T-helper 17 cell (primary cell): ENCODE data around the gene FOXI1. TPM values are rescaled to one million over a fixed set of nuclear protein-coding genes. Genes with fewer than 3 reads are reported as not detected.
"Not testable (repeated sequence)": the region's sequence is repeated elsewhere in the genome, so short reads cannot be mapped to it uniquely, and the experiment has no call there.

Experiments used
- ATAC-seq: fragments of 150-1000 bp; cut with Tn5 transposase; 2 replicates; pipeline ENCODE4 v1.10.0; 2021; ENCODE audit warnings: mild to moderate bottlenecking, moderate library complexity
- DNase-seq, 3 donors: peaks; one replicate each; pipeline versions ENCODE4 v3.0.0 to v3.0.0-alpha.2; 2020 to 2021
- H3K9me3 ChIP-seq: one replicate; pipeline ENCODE4 v1.7.0; 2013; ENCODE audit warnings: low read length, mild to moderate bottlenecking; ENCODE audit not compliant: control insufficient read depth, poor library complexity, severe bottlenecking
- H3K27ac Mint-ChIP-seq: one replicate; pipeline ENCODE4 v1.8.0; 2022; ENCODE audit warnings: mild to moderate bottlenecking, moderate library complexity, mixed read lengths
- H3K27me3 Mint-ChIP-seq: one replicate; pipeline ENCODE4 v1.8.0; 2022; ENCODE audit warnings: mixed read lengths
- H3K36me3 Mint-ChIP-seq: one replicate; pipeline ENCODE4 v1.8.0; 2022; ENCODE audit warnings: low read depth, mixed read lengths
- H3K4me1 Mint-ChIP-seq: one replicate; pipeline ENCODE4 v1.8.0; 2022; ENCODE audit warnings: mild to moderate bottlenecking, mixed read lengths
- H3K4me3 Mint-ChIP-seq: one replicate; pipeline ENCODE4 v1.8.0; 2022; ENCODE audit warnings: mild to moderate bottlenecking, moderate library complexity, mixed read lengths
- total RNA-seq, 4 donors: library from RNA in 2 of 4; stranded (reverse) in 2 of 4; gene quantifications; one replicate each; pipeline ENCODE4 v1.2.3 and lab custom pipeline; 2022 to 2026

FOXI1 gene
- total RNA-seq, 2 donors from 2014 or later = 0.18 TPM; not detected in 1

DNA sequence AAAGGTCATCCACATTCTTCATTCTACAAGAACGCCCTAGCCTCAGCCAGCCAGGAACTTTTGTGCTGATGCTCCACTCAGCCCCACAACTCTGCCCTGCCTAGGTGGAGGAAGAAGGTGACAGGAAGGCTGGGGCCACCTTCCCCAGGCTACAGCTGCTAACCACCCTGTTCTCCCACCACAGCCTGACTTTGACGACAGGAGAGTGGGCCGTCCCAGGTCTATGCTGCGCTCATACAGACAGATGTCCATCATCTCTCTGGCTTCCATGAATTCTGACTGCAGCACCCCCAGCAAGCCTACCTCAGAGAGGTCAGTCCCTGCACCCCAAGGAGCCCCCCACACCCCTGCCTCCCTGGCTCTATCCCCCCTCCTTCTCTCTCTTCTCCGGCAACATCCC lies 28.2 kb upstream of the FOXI1 start:
- H3K9me3 ChIP-seq = no peaks in the 10 kb centered on the region
- Mint-ChIP-seq H3K4me3 (no peak overlapping the region), H3K36me3 (peaks cover 26% of the 10 kb centered on the region), H3K4me1 (peaks cover 2% of the 10 kb centered on the region), H3K27ac (no peak overlapping the region), H3K27me3 (no peaks in the 10 kb centered on the region)
- DNase-seq (no peak), ATAC-seq (no peak)

DNA sequence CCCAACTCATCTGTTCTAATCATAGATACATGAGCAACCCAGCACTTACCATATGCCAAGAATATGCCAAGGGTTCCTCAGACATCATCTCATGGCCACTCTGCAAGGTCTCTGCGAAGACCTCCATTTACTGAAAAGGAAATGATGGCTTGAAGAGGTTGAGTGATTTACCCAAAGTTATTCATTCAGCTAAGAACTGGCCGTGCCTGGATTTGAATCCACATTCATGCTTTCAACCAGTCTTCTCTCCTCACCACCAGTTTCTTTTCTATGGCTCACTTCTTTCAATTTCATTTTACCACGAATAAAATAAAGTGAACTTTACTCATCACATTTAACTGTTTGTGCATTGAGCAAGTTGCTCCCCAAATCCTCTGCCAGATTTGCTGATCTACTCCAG lies 27.2 kb upstream of the FOXI1 start:
- H3K4me1 Mint-ChIP-seq = peaks cover 2% of the 10 kb centered on the region
- H3K36me3 Mint-ChIP-seq = peaks cover 27% of the 10 kb centered on the region
- no peaks in the 10 kb centered on the region for H3K27me3 Mint-ChIP-seq
- H3K27ac Mint-ChIP-seq = no peak overlapping the region
- ATAC-seq = no peak
- H3K4me3 Mint-ChIP-seq = no peak overlapping the region
- DNase-seq = no peak
- no peaks in the 10 kb centered on the region for H3K9me3 ChIP-seq

DNA sequence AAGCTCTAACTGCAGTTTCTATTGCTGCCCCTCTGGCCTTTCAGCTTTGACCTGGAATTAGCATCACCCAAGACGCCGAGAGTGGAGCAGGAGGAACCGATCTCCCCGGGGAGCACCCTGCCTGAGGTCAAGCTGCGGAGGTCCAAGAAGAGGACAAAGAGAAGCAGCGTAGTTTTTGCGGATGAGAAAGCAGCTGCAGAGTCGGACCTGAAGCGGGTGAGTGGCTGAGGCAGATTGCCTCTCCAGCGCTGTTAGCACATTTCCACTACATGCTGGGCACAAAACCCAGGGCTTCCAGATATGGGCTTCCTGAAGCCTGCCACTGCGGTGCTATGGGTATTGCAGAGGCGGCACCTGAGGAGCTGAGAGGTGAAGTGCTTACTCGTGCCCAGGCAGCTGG lies 26.8 kb upstream of the FOXI1 start:
- no peak for DNase-seq
- Mint-ChIP-seq H3K4me1 (peaks cover 2% of the 10 kb centered on the region), H3K27me3 (no peaks in the 10 kb centered on the region), H3K36me3 (peaks cover 31% of the 10 kb centered on the region), H3K4me3 (no peak overlapping the region), H3K27ac (no peak overlapping the region)
- no peak for ATAC-seq
- H3K9me3 ChIP-seq = no peaks in the 10 kb centered on the region

DNA sequence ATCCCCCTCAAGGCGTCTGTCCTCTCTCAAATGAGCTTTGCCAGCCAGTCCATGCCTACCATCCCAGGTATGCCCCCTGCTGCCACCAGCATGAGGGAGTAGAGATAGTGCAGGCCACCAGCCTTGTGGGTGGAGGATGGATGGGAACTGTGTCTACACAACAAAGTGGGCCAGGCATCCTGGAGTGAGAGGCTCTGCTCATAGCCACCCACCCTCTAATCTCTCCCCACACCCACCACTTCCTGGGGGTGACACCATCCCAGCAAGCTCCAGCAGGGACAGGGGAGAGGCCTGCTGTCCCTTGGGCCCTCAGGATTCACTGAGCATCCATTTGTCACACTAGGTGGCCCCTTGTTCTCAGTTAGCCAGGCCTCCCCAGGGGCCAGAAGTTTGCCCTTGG lies 25.5 kb upstream of the FOXI1 start:
- no peaks in the 10 kb centered on the region for H3K9me3 ChIP-seq
- H3K36me3 Mint-ChIP-seq = peaks cover 22% of the 10 kb centered on the region
- ATAC-seq (no peak), DNase-seq (no peak)
- H3K27me3 Mint-ChIP-seq = no peaks in the 10 kb centered on the region
- peaks cover 2% of the 10 kb centered on the region for H3K4me1 Mint-ChIP-seq
- no peak overlapping the region for H3K27ac Mint-ChIP-seq
- H3K4me3 Mint-ChIP-seq = no peak overlapping the region

DNA sequence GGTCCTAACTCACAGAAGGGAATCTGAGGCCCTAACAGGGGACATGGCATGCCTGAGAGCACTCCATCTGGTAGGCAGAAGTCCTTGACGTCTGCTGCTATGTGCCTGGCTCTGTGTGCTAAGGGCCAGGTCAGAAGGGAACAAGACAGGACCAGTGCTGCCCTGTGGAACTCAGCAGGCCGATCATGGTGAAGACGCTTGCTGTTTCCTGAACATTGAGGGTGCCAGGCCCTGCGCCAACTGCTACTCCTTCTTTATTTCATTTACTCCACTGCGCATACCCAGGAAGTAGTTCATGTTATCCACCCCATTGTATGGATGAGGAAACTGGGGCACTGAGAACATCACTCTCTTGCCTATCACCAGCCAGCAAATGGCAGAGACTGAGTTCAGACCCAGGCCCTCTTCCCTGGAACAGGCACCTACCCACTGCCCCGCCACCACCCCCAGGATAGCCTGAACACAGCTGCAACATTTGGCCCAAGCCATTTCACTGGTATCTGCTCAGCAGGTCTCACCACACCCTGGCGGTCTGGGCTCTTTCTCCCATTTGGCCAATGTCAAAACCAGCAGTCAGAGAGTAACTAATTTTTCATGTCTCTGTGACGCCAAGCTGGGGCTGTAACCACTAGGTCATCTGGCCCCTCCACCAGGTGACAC lies 24.8 kb upstream of the FOXI1 start:
- ATAC-seq = no peak
- H3K36me3 Mint-ChIP-seq = peaks cover 22% of the 10 kb centered on the region
- no peak overlapping the region for H3K27ac Mint-ChIP-seq
- H3K27me3 Mint-ChIP-seq = no peaks in the 10 kb centered on the region
- no peaks in the 10 kb centered on the region for H3K9me3 ChIP-seq
- H3K4me1 Mint-ChIP-seq = peaks cover 2% of the 10 kb centered on the region
- H3K4me3 Mint-ChIP-seq = no peak overlapping the region
- DNase-seq = no peak

DNA sequence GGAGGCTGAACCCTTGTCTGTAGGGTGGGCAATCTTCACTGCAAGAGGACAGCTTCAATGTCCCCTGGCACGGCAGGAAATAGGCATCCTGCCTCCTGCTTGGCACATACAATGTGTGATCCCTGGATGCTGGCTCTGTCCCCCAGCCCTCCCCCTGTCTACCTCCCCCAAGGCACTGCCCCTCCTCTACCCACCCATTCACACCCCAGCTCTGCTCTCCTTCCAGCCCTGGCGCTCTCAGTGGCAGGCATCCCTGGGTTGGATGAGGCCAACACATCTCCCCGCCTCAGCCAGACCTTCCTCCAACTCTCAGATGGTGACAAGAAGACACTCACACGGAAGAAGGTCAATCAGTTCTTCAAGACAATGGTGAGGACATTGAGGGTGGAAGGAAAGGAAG lies 24.1 kb upstream of the FOXI1 start:
- H3K36me3 Mint-ChIP-seq = peaks cover 22% of the 10 kb centered on the region
- H3K9me3 ChIP-seq = no peaks in the 10 kb centered on the region
- no peaks in the 10 kb centered on the region for H3K27me3 Mint-ChIP-seq
- no peak overlapping the region for H3K27ac Mint-ChIP-seq
- no peak for DNase-seq
- peaks cover 2% of the 10 kb centered on the region for H3K4me1 Mint-ChIP-seq
- no peak for ATAC-seq
- peak overlapping the region; percentile 9 for H3K4me3 Mint-ChIP-seq

DNA sequence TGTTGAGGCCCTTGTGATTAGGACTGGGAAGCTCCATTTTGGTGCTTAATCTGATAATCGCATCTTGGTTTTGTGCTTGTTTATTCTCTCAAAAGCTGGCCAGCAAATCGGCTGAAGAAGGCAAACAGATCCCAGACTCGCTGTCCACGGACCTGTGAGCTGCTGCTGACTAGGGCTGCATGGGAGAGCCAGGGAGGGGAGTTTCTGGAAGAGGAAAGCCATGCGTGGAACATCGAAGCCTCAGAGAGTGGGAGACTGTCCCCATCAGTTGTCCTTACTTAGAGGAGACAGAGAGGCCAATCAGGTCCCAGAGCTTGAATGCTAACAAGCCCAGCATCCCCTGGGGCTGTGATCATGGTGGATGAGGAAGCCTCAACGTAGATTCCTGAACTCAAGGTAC lies 23.0 kb upstream of the FOXI1 start:
- no peaks in the 10 kb centered on the region for H3K27me3 Mint-ChIP-seq
- no peak overlapping the region for H3K27ac Mint-ChIP-seq
- no peaks in the 10 kb centered on the region for H3K9me3 ChIP-seq
- DNase-seq = no peak
- no peak overlapping the region for H3K4me3 Mint-ChIP-seq
- no peak for ATAC-seq
- H3K4me1 Mint-ChIP-seq = peaks cover 2% of the 10 kb centered on the region
- H3K36me3 Mint-ChIP-seq = peaks cover 21% of the 10 kb centered on the region

DNA sequence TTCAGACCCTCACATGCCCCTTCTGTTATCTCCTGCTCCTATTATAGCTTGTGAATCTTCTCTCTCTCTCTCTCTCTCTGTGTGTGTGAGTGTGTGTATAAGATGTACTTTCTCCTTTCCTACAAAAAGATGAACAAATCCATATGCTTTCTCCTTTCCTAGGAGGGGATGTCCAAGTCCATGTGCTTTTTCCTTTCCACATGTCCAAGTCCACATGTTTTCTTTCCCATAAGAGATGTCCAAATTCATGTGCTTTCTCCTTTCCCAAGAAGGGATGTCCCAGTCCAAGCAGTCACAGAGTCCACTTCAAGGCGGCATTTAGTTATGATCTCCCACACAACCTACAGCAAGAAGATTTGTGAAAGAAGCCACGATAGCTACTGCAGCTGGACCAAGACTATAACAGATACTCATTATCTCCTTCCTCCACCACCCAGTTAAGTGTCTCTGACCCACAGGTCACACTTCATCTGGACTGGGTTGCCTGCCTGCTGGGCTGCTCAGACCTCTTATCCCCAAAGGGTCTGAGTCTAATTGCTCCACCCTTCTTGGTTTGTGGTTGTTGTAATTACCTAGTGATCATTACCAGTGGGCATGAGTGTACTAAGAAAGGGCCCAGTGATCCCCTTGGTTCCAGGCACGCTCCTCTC lies 18.4 kb upstream of the FOXI1 start:
- H3K27ac Mint-ChIP-seq = peak overlapping the region; percentile 16
- no peaks in the 10 kb centered on the region for H3K4me1 Mint-ChIP-seq
- no peaks in the 10 kb centered on the region for H3K27me3 Mint-ChIP-seq
- H3K9me3 ChIP-seq = no peaks in the 10 kb centered on the region
- ATAC-seq = no peak
- no peak overlapping the region for H3K4me3 Mint-ChIP-seq
- DNase-seq = no peak
- H3K36me3 Mint-ChIP-seq = peaks cover 10% of the 10 kb centered on the region

DNA sequence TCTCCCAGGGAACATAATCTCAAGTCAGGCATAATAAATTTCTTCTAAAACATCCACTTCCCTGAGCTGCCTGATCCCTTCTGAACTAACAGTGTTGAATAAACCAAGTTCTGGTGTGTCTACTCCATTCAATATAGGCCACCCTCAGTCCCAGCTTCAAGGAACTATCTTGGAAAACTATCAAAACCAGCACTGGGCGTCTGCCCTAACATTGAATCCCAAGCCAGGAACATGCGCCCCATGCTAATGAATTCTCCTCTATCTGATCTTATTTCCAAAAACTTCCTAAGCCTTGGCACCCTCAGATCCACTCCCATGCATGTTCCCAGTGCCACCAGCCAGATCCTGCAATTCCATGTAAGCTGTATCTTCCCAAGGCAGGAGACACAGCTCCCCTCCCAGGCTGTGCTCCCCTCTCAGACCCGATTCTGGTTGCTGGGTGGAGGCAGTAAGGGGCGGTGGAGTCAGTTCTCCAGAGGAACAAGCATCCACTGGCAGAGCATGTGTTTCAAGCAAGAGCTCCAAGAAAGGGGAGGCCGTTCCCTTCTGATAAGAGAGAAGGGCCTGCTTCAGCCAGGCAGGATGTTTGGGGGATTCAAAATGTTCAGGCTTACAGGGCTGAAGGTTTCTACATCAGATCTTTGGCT lies 13.1 kb upstream of the FOXI1 start:
- DNase-seq (no peak), ATAC-seq (no peak)
- Mint-ChIP-seq H3K27me3 (peaks cover 7% of the 10 kb centered on the region), H3K36me3 (no peaks in the 10 kb centered on the region), H3K27ac (no peak overlapping the region), H3K4me3 (no peak overlapping the region), H3K4me1 (peaks cover 7% of the 10 kb centered on the region)
- H3K9me3 ChIP-seq = no peaks in the 10 kb centered on the region

DNA sequence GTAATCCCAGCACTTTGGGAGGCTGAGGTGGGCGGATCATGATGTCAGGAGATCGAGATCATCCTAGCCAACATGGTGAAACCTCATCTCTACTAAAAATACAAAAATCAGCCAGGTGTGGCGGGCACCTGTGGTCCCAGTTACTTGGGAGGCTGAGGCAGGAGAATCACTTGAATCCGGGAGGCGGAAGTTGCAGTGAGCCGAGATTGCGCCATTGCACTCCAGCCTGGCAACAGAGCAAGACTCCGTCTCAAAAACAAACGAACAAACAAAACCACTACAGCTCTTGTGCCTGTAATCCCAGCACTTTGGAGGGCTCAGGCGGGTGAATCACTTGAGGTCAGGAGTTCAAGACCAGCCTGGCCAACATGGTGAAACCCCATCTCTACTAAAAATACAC lies 11.4 kb upstream of the FOXI1 start:
- not testable (repeated sequence) for DNase-seq, H3K27ac Mint-ChIP-seq, H3K9me3 ChIP-seq, H3K4me1 Mint-ChIP-seq, H3K4me3 Mint-ChIP-seq, H3K36me3 Mint-ChIP-seq, ATAC-seq
- H3K27me3 Mint-ChIP-seq = peaks cover 12% of the 10 kb centered on the region

DNA sequence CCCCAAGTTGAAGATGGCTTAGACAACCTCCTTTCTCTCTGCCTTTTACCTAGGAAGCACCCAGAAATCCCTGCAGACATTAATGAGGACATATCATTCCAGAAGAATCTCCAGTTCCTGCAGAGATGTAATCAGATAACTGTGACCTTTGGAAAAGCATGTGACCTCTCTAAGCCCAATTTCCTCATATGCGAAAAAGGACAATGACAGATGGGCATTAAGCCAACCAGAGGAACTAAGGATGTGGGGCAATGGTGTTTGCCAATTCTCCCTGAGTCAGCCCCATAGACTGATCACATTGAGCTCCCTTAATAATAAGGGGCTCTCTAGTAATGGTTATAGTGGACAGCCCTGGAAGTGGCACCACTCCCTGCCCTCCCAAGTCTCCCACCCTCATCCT lies 10.1 kb upstream of the FOXI1 start:
- H3K27ac Mint-ChIP-seq = no peak overlapping the region
- no peak for DNase-seq

DNA sequence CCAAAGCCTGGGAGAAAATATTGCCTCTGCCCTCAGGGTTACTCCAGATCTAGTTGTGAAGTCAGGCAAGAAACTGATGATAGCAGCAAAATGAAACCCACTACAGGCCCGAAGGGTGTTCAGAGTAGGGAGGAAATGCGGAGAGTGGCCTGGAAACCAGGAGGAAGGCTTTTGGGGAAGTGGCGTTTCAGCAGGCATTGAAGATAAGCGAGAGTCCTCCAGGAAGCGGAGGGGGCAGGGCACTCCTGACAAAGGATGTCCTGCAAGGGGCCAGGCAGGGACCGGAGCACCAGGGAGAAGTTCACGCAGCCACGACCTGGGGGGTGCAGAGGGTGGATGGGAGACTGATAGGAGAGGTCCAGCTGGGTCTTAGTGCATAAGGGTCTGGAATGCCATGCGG lies 7.8 kb upstream of the FOXI1 start:
- H3K9me3 ChIP-seq = no peaks in the 10 kb centered on the region
- DNase-seq (no peak), ATAC-seq (no peak)
- H3K27me3 Mint-ChIP-seq = peaks cover 18% of the 10 kb centered on the region
- H3K27ac Mint-ChIP-seq = peak overlapping the region; percentile 45
- peaks cover 3% of the 10 kb centered on the region for H3K36me3 Mint-ChIP-seq
- H3K4me3 Mint-ChIP-seq = no peak overlapping the region
- peaks cover 8% of the 10 kb centered on the region for H3K4me1 Mint-ChIP-seq

More for the DNA sequence above, 10.1 kb upstream of the FOXI1 start:
- H3K36me3 Mint-ChIP-seq = peaks cover 3% of the 10 kb centered on the region
- no peak for ATAC-seq
- no peaks in the 10 kb centered on the region for H3K9me3 ChIP-seq
- H3K4me1 Mint-ChIP-seq = peaks cover 11% of the 10 kb centered on the region
- no peak overlapping the region for H3K4me3 Mint-ChIP-seq
- H3K27me3 Mint-ChIP-seq = peaks cover 18% of the 10 kb centered on the region

DNA sequence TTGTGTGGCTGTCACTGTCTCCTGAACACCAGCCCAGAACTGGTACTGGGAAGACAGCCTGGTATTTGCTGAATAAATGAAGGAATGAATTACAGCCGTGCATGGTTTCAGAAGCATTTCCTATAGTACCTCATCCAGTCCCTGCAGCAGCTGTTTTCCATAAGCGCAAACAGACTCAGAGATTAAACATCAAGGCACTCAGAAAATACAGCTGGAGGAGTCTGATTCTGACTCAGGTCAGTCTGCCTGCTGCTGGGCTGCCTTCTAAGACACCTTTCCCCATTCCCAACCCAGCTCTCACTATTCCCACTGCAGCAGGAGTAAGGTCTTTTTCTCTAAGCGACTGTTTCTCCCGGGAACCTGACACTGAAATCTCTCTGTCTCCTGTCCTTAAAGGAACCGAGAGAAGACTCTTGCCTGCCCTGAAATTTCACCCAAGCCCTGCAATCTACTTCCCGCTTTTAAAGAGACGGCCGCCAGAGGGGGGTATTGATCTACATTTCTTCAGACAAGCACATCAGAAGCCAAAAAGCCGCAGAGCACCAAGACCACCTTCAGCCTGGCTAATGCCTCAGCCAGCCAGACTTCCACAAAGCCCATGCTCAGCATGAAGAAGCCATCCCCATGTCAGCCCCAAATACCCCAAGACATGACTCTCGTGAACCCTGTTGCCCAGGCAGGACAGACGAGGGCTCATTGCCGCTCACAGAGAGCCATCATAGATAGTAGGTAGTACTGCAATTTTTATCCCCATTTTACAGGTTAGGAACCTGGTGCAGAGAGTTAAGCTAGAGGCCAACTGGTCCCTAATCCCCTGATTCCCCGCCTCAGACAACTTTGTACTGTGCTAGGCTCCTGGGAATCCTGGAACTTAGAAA lies 5.4 kb upstream of the FOXI1 start:
- peaks cover 9% of the 10 kb centered on the region for H3K4me1 Mint-ChIP-seq
- H3K36me3 Mint-ChIP-seq = peaks cover 4% of the 10 kb centered on the region
- no peaks in the 10 kb centered on the region for H3K9me3 ChIP-seq
- ATAC-seq = peak; percentile 46
- H3K4me3 Mint-ChIP-seq = no peak overlapping the region
- H3K27ac Mint-ChIP-seq = no peak overlapping the region
- peak; percentile 28 to 49 (median 36) for DNase-seq
- peaks cover 30% of the 10 kb centered on the region for H3K27me3 Mint-ChIP-seq
